Measurements from ENCODE around the gene KRT72. TPM values are rescaled to one million over a fixed set of nuclear protein-coding genes. Genes with fewer than 3 reads are reported as not detected.

KRT72 gene
- total and polyA plus RNA-seq, 2 experiments from 2014 or later, result not detected

GRCh38 chr12:52628841-52629240, 27.6 kb upstream of the KRT72 start:
- H3K9me3 Mint-ChIP-seq, result no peaks in the 10 kb centered on the region
- Histone ChIP-seq H3K27me3 (ENCODE audit: insufficient read depth) (no peaks in the 10 kb centered on the region), H3K4me1 (ENCODE audit: insufficient read depth) (no peaks in the 10 kb centered on the region), H3K4me3 (no peak overlapping the region), H3K79me2 (replicated peaks; ENCODE audit: insufficient read depth) (no peaks in the 10 kb centered on the region), H3K27ac (ENCODE audit: low read depth) (no peak overlapping the region), H3K4me2 (no peak overlapping the region), H4K20me1 (replicated peaks; ENCODE audit: insufficient read depth) (no peaks in the 10 kb centered on the region), H2AFZ (no peak overlapping the region), H3K36me3 (ENCODE audit: insufficient read depth) (no peaks in the 10 kb centered on the region), H3K9me2 (ENCODE audit: insufficient read depth) (no peaks in the 10 kb centered on the region), H3F3A (replicated peaks; ENCODE audit: low read depth) (no peaks in the 10 kb centered on the region)
- no peak for TF ChIP-seq REST (IDR thresholded peaks at IDR 0.05; ENCODE audit: unreplicated experiment)
- TF ChIP-seq CTCF (conservative IDR thresholded peaks at IDR 0.05; ENCODE audit: low read depth in 2 of 2), result no peak
- no peak for TF ChIP-seq CREB1 (CRISPR knock-in tag; IDR thresholded peaks at IDR 0.05; ENCODE audit: low read depth)
- TF ChIP-seq ZNF114 (CRISPR knock-in tag; IDR thresholded peaks at IDR 0.05), result no peak
- no peaks in the 10 kb centered on the region for H3K36me3 Mint-ChIP-seq (ENCODE audit: low read depth)
- H3K4me3 Mint-ChIP-seq, result no peak overlapping the region
- H3K27ac Mint-ChIP-seq, result no peak overlapping the region
- DNase-seq (ENCODE audit: low spot score) (no peak), ATAC-seq (no peak)
- H3K4me1 Mint-ChIP-seq, result peaks cover 4% of the 10 kb centered on the region
- peaks cover 3% of the 10 kb centered on the region for H3K27me3 Mint-ChIP-seq (ENCODE audit: insufficient read depth, low read depth, poor library complexity)

- Mint-ChIP-seq H3K4me3 (no peak overlapping the region), H3K4me1 (peaks cover 4% of the 10 kb centered on the region), H3K27ac (no peak overlapping the region), H3K9me3 (no peaks in the 10 kb centered on the region), H3K36me3 (ENCODE audit: low read depth) (no peaks in the 10 kb centered on the region), H3K27me3 (ENCODE audit: insufficient read depth, low read depth, poor library complexity) (peaks cover 3% of the 10 kb centered on the region)
- H3K4me2 ChIP-seq, result no peak overlapping the region
- ATAC-seq (no peak), DNase-seq (ENCODE audit: low spot score) (no peak)
- no peaks in the 10 kb centered on the region for H3K4me1 ChIP-seq (ENCODE audit: insufficient read depth)
- H3K9me2 ChIP-seq (ENCODE audit: insufficient read depth), result no peaks in the 10 kb centered on the region
- H3K4me3 ChIP-seq, result no peak overlapping the region
- H3K27me3 ChIP-seq (ENCODE audit: insufficient read depth), result no peaks in the 10 kb centered on the region
- no peaks in the 10 kb centered on the region for H3K79me2 ChIP-seq (replicated peaks; ENCODE audit: insufficient read depth)
- no peak overlapping the region for H3K27ac ChIP-seq (ENCODE audit: low read depth)
- H4K20me1 ChIP-seq (replicated peaks; ENCODE audit: insufficient read depth), result no peaks in the 10 kb centered on the region
- H2AFZ ChIP-seq, result no peak overlapping the region
- H3F3A ChIP-seq (replicated peaks; ENCODE audit: low read depth), result no peaks in the 10 kb centered on the region
- no peaks in the 10 kb centered on the region for H3K36me3 ChIP-seq (ENCODE audit: insufficient read depth)
- TF ChIP-seq REST (IDR thresholded peaks at IDR 0.05; ENCODE audit: unreplicated experiment) (no peak), CTCF (conservative IDR thresholded peaks at IDR 0.05; ENCODE audit: low read depth in 2 of 2) (no peak), CREB1 (CRISPR knock-in tag; IDR thresholded peaks at IDR 0.05; ENCODE audit: low read depth) (no peak), STAT1 (IDR thresholded peaks at IDR 0.05; ENCODE audit: unreplicated experiment) (no peak), EZH2 (IDR thresholded peaks at IDR 0.05; ENCODE audit: low read depth, unreplicated experiment) (no peak)
These were observed 26.8 kb upstream of the KRT72 start for GRCh38 chr12:52628111-52628507.

Measured in GM23338 (cell line).